Activated naive CD4-positive, alpha-beta T cell treated with anti-CD3 and anti-CD28 coated beads for 36 hours (primary cell): ENCODE results near the gene CHST15. TPM values are rescaled to one million over a fixed set of nuclear protein-coding genes. Genes with fewer than 3 reads are reported as not detected.
A peak's percentile ranks its signal among the peaks of the same experiment; 100 is the strongest.

Source experiments
- CTCF ChIA-PET: fragments of 350-600 bp; sonication (Branson Sonifier 250); formaldehyde crosslinking; loops from one replicate; lab custom pipeline; 2021; ENCODE audit warnings: antibody characterized with exemption; lab: Charles Lee
- DNase-seq: peaks from one replicate; pipeline ENCODE4 v3.0.0-alpha.2; 2020
- H3K27ac Mint-ChIP-seq: one replicate; pipeline ENCODE4 v1.8.0; 2021; ENCODE audit warnings: mild to moderate bottlenecking, mixed read lengths
- H3K27me3 Mint-ChIP-seq: one replicate; pipeline ENCODE4 v1.8.0; 2021; ENCODE audit warnings: low read depth, mixed read lengths
- H3K36me3 Mint-ChIP-seq: one replicate; pipeline ENCODE4 v1.8.0; 2021; ENCODE audit warnings: low read depth, mixed read lengths
- H3K4me1 Mint-ChIP-seq: one replicate; pipeline ENCODE4 v1.8.0; 2021; ENCODE audit warnings: low read depth, mixed read lengths
- H3K4me3 Mint-ChIP-seq: one replicate; pipeline ENCODE4 v1.8.0; 2021; ENCODE audit warnings: mild to moderate bottlenecking, moderate library complexity, mixed read lengths
- H3K9me3 Mint-ChIP-seq: one replicate; pipeline ENCODE4 v1.8.0; 2021; ENCODE audit warnings: mixed read lengths
- intact Hi-C: fragments of 100-400 bp; cut with micrococcal nuclease; formaldehyde crosslinking; loops from one replicate; pipeline ENCODE4 v1.15.1; 2023
- total RNA-seq, 2 experiments: library from RNA; stranded (reverse); gene quantifications; one replicate each; pipeline ENCODE4 v1.2.3, GENCODE V29; 2021

The CHST15 gene
- total RNA-seq, result under 1 TPM; 0.47 to 0.50 TPM

- Mint-ChIP-seq H3K9me3 (peaks cover 5% of the 10 kb centered on the region), H3K36me3 (no peaks in the 10 kb centered on the region), H3K27me3 (peaks cover 55% of the 10 kb centered on the region), H3K4me1 (peaks cover 2% of the 10 kb centered on the region), H3K4me3 (peak within 1 kb of the TSS; percentile 58), H3K27ac (no peak within 1 kb of the TSS)
- intact Hi-C loops, result loop anchor here (1.0 to 10.0 kb wide), 4 partner anchors 60 to 294 kb away; no protein-coding TSS in a partner anchor
- CTCF ChIA-PET, result interaction anchor here (0.6 to 2.8 kb wide), 3 partner anchors 14 to 113 kb away, joined by 3 to 6 read pairs (median 3); no protein-coding TSS in a partner anchor
- DNase-seq, result peak; percentile 12
Observed at GRCh38 chr10:124092860-124093773, at the start of gene CHST15. Gene CHST15 (minus strand): TSS chr10:124093598. CDS start chr10:124046212, 47,386 bp downstream.

DNA sequence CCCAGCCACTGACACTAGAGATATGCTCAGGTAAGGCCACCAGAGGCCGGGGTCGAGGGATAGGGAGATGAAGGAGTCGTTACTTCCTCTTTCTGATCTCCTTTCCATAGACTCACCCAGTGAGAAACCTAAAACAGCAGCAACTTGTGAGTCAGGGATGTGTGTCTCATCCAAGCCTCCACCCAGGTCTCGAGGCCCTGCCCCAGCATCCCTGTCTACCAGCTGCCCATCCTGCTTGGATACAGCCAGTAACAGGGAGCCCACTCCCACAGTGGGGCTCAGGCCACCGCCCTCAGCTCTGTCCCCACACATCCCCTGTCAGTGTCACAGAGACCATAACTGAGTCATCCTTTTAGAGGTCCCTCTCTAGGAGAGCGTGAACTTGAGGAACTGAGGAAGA is 49.6 kb upstream of the CHST15 start:
- Mint-ChIP-seq H3K27ac (no peak overlapping the region), H3K9me3 (no peaks in the 10 kb centered on the region), H3K36me3 (no peaks in the 10 kb centered on the region), H3K4me1 (no peaks in the 10 kb centered on the region), H3K27me3 (no peaks in the 10 kb centered on the region), H3K4me3 (no peak overlapping the region)
- intact Hi-C loops, result no loop called here
- DNase-seq, result no peak
- CTCF ChIA-PET, result no interaction called here

DNA sequence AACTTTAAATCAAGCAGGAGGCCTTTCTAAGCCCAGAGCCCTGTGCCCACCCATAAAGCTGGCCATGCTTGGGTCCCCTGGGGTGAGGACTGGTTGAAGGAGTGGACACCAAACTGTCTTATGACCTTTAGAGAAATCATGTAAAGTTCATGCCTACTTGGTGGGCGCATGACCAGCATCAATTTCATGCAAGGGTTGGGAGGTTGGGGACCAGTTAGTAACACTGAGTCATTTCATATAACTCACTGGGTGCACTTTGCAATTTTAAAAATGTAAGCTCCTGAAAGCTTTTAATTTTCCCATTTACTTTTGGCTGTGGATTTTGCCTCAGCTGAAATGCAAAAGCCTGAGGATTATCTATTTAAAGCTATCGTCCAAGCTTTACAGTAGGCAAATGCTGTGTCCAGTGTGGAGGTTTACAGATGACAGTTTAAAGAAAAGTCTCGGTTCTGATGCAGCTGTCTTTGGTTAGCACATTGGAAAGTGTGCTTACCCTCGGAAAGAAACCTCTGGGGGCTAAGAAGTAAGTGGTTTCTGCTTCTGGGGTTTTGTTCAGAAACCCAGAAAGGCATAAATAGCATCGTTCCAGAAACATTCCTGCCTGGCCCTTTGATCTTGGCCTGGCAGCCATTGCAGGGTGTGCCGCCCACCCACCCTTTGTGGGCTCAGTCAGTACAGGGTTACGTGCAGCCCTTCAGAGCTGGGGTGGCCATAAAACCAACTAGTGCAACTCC is 48.8 kb upstream of the CHST15 start:
- Mint-ChIP-seq H3K27me3 (no peaks in the 10 kb centered on the region), H3K4me1 (no peaks in the 10 kb centered on the region), H3K36me3 (no peaks in the 10 kb centered on the region), H3K27ac (no peak overlapping the region), H3K9me3 (no peaks in the 10 kb centered on the region), H3K4me3 (no peak overlapping the region)
- DNase-seq, result no peak
- CTCF ChIA-PET, result interaction anchor here (0.7 kb wide), 2 partner anchors 75 to 244 kb away, joined by 3 to 4 read pairs; no protein-coding TSS in a partner anchor
- intact Hi-C loops, result no loop called here

- intact Hi-C loops, result no loop called here
- no peak for DNase-seq
Observed at GRCh38 chr10:124138883-124139348, 45.5 kb upstream of the CHST15 start.

DNA sequence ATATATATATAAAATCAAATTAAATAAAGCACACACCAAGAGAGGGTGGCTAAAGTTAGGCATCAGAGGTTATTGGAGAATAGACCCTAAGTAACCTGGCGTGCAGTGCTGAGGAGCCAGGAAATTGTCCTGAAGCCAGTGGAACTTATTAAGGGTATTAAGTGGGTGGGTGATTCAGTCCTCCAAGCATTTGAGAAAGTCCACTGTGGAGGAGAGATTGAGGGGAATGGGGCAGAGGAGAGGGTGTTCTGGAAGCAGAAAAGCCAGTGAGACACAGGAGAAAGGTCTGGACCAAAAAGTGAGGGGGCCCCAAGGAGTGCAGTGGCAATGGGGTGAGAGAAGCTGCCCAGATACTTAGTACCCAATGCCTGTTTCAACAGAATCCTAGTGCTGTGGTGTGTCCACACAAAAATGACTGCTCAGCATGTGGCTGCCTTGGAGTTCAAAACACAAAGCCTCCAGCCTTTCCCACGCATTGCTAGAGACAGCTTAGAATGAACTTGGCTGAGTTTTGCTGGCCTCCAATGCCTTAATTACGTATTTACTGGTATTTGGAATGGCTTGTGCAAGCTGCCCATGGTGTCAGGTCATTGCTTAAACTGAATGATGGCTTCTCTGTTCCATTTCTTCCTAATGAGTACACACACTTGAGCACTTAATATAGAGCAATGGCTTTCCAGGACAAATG is 44.9 kb upstream of the CHST15 start:
- H3K4me3 Mint-ChIP-seq, result no peak overlapping the region
- intact Hi-C loops, result no loop called here
- no peaks in the 10 kb centered on the region for H3K36me3 Mint-ChIP-seq
- H3K27ac Mint-ChIP-seq, result no peak overlapping the region
- DNase-seq, result no peak
- H3K27me3 Mint-ChIP-seq, result no peaks in the 10 kb centered on the region
- no peaks in the 10 kb centered on the region for H3K4me1 Mint-ChIP-seq
- H3K9me3 Mint-ChIP-seq, result no peaks in the 10 kb centered on the region
- CTCF ChIA-PET, result no interaction called here

More at GRCh38 chr10:124138883-124139348, 45.5 kb upstream of the CHST15 start:
- Mint-ChIP-seq H3K27ac (no peak overlapping the region), H3K4me3 (no peak overlapping the region), H3K36me3 (no peaks in the 10 kb centered on the region), H3K27me3 (no peaks in the 10 kb centered on the region), H3K9me3 (no peaks in the 10 kb centered on the region), H3K4me1 (no peaks in the 10 kb centered on the region)
- CTCF ChIA-PET, result no interaction called here

- Mint-ChIP-seq H3K27me3 (no peaks in the 10 kb centered on the region), H3K9me3 (no peaks in the 10 kb centered on the region)
- intact Hi-C loops, result no loop called here
Observed at GRCh38 chr10:124134251-124134893, 41.0 kb upstream of the CHST15 start.

GRCh38 chr10:124132876-124133275 is 39.5 kb upstream of the CHST15 start:
- H3K4me3 Mint-ChIP-seq, result no peak overlapping the region
- intact Hi-C loops, result no loop called here
- H3K9me3 Mint-ChIP-seq, result no peaks in the 10 kb centered on the region
- H3K27ac Mint-ChIP-seq, result no peak overlapping the region
- no peaks in the 10 kb centered on the region for H3K27me3 Mint-ChIP-seq
- CTCF ChIA-PET, result no interaction called here
- no peak for DNase-seq
- no peaks in the 10 kb centered on the region for H3K4me1 Mint-ChIP-seq
- H3K36me3 Mint-ChIP-seq, result no peaks in the 10 kb centered on the region

More at GRCh38 chr10:124134251-124134893, 41.0 kb upstream of the CHST15 start:
- no peaks in the 10 kb centered on the region for H3K4me1 Mint-ChIP-seq
- no peak for DNase-seq
- CTCF ChIA-PET, result interaction anchor here (0.9 kb wide), 1 partner anchor 138 kb away, joined by 4 read pairs; no protein-coding TSS in a partner anchor
- H3K27ac Mint-ChIP-seq, result no peak overlapping the region
- H3K4me3 Mint-ChIP-seq, result no peak overlapping the region
- no peaks in the 10 kb centered on the region for H3K36me3 Mint-ChIP-seq

- CTCF ChIA-PET, result no interaction called here
- no peak overlapping the region for H3K27ac Mint-ChIP-seq
Observed at GRCh38 chr10:124132306-124132705, 38.9 kb upstream of the CHST15 start.

GRCh38 chr10:124131172-124131571 is 37.8 kb upstream of the CHST15 start:
- Mint-ChIP-seq H3K27ac (no peak overlapping the region), H3K4me1 (no peaks in the 10 kb centered on the region), H3K4me3 (no peak overlapping the region), H3K9me3 (no peaks in the 10 kb centered on the region), H3K36me3 (no peaks in the 10 kb centered on the region), H3K27me3 (no peaks in the 10 kb centered on the region)
- intact Hi-C loops, result no loop called here
- DNase-seq, result no peak
- CTCF ChIA-PET, result no interaction called here

More at GRCh38 chr10:124132306-124132705, 38.9 kb upstream of the CHST15 start:
- no peak for DNase-seq
- Mint-ChIP-seq H3K36me3 (no peaks in the 10 kb centered on the region), H3K4me1 (no peaks in the 10 kb centered on the region), H3K9me3 (no peaks in the 10 kb centered on the region), H3K27me3 (no peaks in the 10 kb centered on the region), H3K4me3 (no peak overlapping the region)
- intact Hi-C loops, result no loop called here

- Mint-ChIP-seq H3K4me3 (no peak overlapping the region), H3K36me3 (no peaks in the 10 kb centered on the region), H3K27me3 (no peaks in the 10 kb centered on the region), H3K9me3 (no peaks in the 10 kb centered on the region), H3K4me1 (no peaks in the 10 kb centered on the region), H3K27ac (no peak overlapping the region)
- no peak for DNase-seq
- CTCF ChIA-PET, result no interaction called here
- intact Hi-C loops, result no loop called here
Observed at GRCh38 chr10:124130198-124130900, 37.0 kb upstream of the CHST15 start.

GRCh38 chr10:124129471-124129870 is 36.1 kb upstream of the CHST15 start:
- Mint-ChIP-seq H3K27me3 (no peaks in the 10 kb centered on the region), H3K36me3 (no peaks in the 10 kb centered on the region), H3K4me3 (no peak overlapping the region), H3K4me1 (no peaks in the 10 kb centered on the region), H3K9me3 (no peaks in the 10 kb centered on the region), H3K27ac (no peak overlapping the region)
- intact Hi-C loops, result no loop called here
- CTCF ChIA-PET, result no interaction called here
- DNase-seq, result no peak
